Mononuclear cell (primary cell): ENCODE measurements around the gene ALPI. TPM values are rescaled to one million over a fixed set of nuclear protein-coding genes. Genes with fewer than 3 reads are reported as not detected.

Source experiments
- H3K27me3 ChIP-seq: 2 replicates; pipeline ENCODE4 v1.6.0; 2011; ENCODE audit warnings: low read length, control low read depth; ENCODE audit not compliant: insufficient read depth
- H3K4me1 ChIP-seq: 2 replicates; pipeline ENCODE4 v1.5.1; 2011; ENCODE audit warnings: mild to moderate bottlenecking, low read length, control low read depth; ENCODE audit not compliant: insufficient read depth
- H3K4me3 ChIP-seq: 2 replicates; pipeline ENCODE4 v1.5.1; 2011; ENCODE audit warnings: mild to moderate bottlenecking, low read length, moderate library complexity
- H3K9me3 ChIP-seq: 2 replicates; pipeline ENCODE4 v1.5.1; 2011; ENCODE audit warnings: low read depth, mild to moderate bottlenecking, control low read depth, low read length
- total RNA-seq: library from RNA; depleted of rRNA; stranded (reverse); fragments of >200 nt; gene quantifications from one replicate; pipeline ENCODE4 v1.2.3, GENCODE V29; 2012

The ALPI gene
- total RNA-seq, 1 donor, result not detected

GRCh38 chr2:232459419-232460035 lies 3.6 kb downstream of the ALPI start:
- H3K4me1 ChIP-seq, result no peaks in the 10 kb centered on the region
- H3K27me3 ChIP-seq, result no peaks in the 10 kb centered on the region
- no peaks in the 10 kb centered on the region for H3K9me3 ChIP-seq

GRCh38 chr2:232460171-232460570 lies 4.2 kb downstream of the ALPI start:
- no peak overlapping the region for H3K4me3 ChIP-seq
- H3K27me3 ChIP-seq, result no peaks in the 10 kb centered on the region
- no peaks in the 10 kb centered on the region for H3K4me1 ChIP-seq
- no peaks in the 10 kb centered on the region for H3K9me3 ChIP-seq

More at GRCh38 chr2:232459419-232460035, 3.6 kb downstream of the ALPI start:
- no peak overlapping the region for H3K4me3 ChIP-seq

DNA sequence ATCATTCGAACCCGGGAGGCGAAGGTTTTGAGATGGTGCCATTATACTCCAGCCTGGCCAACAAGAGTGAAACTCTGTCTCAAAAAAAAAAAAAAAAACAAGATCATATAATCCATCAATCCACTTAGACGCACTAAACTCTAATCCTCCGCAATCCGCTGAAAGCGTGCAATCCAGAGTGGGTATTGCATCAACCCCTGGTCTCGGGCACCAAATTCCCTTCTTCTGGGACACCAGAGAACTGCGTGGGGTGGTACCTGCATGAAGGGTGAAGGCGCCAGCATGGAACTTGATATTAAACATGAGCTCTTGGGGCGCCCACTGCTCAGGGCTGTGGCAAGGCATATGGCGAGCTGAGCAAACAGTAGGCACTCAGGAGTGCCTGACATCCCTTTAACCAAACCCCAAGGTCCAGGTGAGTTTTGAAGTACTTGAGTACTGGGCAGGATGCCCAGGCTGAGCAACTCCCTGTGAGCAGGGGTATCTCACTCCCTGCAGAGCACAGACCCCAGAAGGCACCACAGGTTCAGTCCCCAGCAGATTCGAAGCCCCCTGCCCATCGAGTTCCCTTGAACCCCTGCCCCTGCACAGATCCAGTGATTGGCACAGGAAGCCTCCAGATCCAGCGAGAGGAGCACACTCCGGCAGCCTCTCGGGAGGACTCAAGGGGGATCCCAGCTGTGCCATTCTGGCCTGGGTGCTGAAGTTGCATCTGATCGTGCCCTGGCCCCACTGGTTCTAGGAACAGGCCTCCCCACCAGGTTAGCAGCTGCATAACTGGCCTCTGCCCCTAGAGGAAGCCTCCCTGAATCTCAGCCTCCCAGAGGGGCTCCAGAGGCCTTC lies 8.0 kb downstream of the ALPI start:
- no peaks in the 10 kb centered on the region for H3K27me3 ChIP-seq

GRCh38 chr2:232464544-232464885 lies 8.6 kb downstream of the ALPI start:
- Histone ChIP-seq H3K4me3 (no peak overlapping the region), H3K27me3 (no peaks in the 10 kb centered on the region), H3K9me3 (no peaks in the 10 kb centered on the region), H3K4me1 (peaks cover 4% of the 10 kb centered on the region)

More for the DNA sequence above, 8.0 kb downstream of the ALPI start:
- Histone ChIP-seq H3K4me3 (no peak overlapping the region), H3K9me3 (no peaks in the 10 kb centered on the region), H3K4me1 (peaks cover 4% of the 10 kb centered on the region)

DNA sequence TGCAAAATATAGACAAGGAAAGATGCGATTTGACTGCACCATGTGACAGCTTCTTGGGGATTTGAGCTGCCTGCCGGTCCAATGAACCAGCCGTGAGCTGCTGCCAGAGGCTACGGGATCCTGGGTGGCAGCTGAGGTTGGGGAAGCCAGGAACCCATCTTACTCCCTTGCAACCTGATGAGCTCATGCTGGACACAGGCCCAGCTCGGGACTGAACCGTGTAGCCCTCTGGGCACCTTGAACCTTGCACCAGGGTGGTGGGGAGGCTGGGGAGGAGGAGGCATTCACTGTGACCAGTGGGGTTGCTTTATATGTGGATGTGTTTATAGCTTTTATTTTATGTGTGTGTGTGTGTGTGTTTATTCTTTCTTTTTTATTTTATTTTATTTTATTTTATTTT lies 9.1 kb downstream of the ALPI start:
- Histone ChIP-seq H3K9me3 (no peaks in the 10 kb centered on the region), H3K27me3 (no peaks in the 10 kb centered on the region), H3K4me3 (no peak overlapping the region), H3K4me1 (peaks cover 4% of the 10 kb centered on the region)

DNA sequence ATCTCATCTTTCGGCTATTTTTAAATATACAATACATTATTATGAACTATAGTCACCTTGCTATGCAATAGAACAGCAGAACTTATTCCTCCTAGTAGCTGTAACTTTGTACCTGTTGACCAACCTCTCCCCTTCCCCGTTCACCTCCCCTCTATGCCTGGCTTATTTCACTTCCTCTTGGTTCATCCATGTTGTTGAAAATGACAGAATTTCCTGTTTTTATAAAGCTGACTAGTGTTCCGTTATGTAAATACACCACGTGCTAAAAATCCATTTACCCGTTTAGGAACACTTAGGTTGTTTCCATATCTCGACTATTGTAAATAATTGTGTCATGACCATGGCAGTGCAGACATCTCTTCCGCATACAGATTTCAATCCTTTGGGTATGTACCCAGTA lies 10.3 kb downstream of the ALPI start:
- Histone ChIP-seq H3K4me3 (no peak overlapping the region), H3K4me1 (peaks cover 4% of the 10 kb centered on the region), H3K9me3 (no peaks in the 10 kb centered on the region), H3K27me3 (peaks cover 6% of the 10 kb centered on the region)

DNA sequence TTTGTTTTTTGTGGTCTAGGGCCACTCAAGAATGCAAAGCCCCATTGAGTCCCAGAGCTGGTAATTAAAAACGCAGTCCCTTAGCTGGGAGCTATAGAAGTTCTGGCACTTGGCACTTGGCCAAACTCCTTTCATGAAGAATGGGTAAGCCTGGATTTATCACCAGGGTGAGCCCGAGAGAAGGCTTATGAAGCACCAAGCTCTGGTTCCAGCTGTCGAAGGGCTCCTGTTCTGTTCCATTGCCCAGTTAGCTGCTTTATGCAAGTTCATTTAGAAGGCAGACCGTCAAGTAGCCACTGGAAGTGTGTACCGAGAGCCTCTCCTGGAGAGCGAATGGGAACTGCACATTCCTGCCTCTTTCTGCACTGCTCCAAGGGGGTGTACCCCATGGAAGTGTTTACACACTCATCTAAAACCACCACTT lies 17.5 kb downstream of the ALPI start:
- Histone ChIP-seq H3K9me3 (no peaks in the 10 kb centered on the region), H3K27me3 (peaks cover 19% of the 10 kb centered on the region), H3K4me1 (no peaks in the 10 kb centered on the region), H3K4me3 (no peak overlapping the region)

DNA sequence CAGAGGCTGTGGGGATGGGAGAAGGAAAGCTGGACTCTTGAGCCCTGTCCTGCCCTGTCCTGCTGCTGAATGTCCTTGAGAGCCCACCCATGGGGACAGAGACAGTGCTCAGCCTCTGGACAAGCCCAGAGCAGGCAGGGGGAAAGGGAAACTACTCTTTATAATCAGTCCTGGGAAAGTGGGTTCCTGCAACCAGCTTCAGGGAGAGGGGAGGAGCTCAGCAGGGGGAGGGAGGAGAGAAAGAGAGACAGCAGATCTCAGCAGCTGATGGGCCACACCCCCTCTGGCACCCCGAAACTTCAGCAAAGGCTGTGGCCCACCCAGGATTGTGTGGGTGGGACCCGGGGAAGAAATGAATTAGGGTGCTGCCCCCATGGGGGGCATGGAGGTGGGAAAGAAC lies 20.1 kb downstream of the ALPI start:
- Histone ChIP-seq H3K9me3 (no peaks in the 10 kb centered on the region), H3K27me3 (peaks cover 13% of the 10 kb centered on the region), H3K4me3 (no peak overlapping the region), H3K4me1 (no peaks in the 10 kb centered on the region)

DNA sequence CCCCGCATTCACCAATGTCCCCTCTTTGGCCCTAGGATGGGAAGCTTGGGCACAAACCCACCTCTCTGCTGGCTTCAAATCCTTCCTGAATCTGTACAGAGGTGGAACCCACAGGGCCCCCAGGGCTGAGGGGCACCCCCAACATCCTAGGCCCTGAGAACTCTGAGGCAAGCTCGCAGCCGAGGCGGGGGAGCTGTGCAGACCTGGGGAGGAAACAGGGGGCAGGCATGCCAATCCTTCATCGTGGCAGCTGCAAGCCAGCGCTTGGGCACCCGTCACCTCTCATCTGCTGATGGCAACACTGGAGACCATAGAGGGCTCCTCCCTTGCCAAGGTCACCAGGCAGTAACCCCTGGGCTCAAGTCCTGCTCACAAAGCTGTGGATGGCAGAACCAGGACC lies 20.8 kb downstream of the ALPI start:
- Histone ChIP-seq H3K9me3 (no peaks in the 10 kb centered on the region), H3K4me1 (no peaks in the 10 kb centered on the region), H3K27me3 (peaks cover 12% of the 10 kb centered on the region), H3K4me3 (no peak overlapping the region)

DNA sequence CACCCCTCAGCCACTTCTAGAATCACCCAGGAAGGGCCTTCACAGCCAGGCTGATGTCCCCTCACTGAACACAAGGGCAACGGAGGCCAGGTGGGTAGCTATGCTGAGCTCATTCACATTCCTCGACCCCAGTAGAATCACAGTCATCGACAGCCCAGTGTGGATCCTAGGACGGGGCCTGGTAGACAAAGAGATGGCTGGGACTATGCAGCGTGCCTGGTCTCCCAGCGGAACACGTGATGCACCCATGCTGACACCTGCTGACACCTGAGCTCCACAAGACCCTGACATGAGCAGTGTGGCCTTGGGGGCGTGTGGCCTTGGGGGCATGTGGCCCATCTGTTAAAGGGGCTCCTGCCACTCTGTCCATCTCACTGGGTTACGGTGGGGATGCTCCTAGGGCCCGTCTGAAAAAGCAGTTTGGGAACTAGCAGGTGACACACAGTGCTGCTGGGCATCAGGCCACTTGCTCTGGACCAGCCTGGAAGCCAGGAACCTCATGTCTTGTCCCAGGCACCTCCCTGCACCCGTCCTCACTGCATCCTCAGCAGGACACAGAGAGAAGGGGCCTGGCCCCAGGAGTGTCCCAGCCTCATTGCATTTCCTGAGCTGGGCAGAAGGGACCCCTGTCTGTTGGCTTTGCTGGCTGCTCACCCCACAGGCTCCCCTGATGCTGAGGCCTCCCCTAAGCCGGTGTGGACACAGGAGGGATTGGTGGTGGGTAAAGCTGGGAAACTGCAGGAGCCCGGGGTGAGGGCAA lies 22.0 kb downstream of the ALPI start:
- Histone ChIP-seq H3K9me3 (no peaks in the 10 kb centered on the region), H3K27me3 (peaks cover 3% of the 10 kb centered on the region), H3K4me3 (no peak overlapping the region), H3K4me1 (no peaks in the 10 kb centered on the region)

GRCh38 chr2:232478571-232479340 lies 22.8 kb downstream of the ALPI start:
- Histone ChIP-seq H3K4me1 (no peaks in the 10 kb centered on the region), H3K27me3 (no peaks in the 10 kb centered on the region), H3K4me3 (no peak overlapping the region), H3K9me3 (no peaks in the 10 kb centered on the region)

GRCh38 chr2:232479341-232480200 lies 23.6 kb downstream of the ALPI start:
- no peaks in the 10 kb centered on the region for H3K27me3 ChIP-seq
- no peaks in the 10 kb centered on the region for H3K4me1 ChIP-seq
- no peak overlapping the region for H3K4me3 ChIP-seq
- H3K9me3 ChIP-seq, result no peaks in the 10 kb centered on the region

DNA sequence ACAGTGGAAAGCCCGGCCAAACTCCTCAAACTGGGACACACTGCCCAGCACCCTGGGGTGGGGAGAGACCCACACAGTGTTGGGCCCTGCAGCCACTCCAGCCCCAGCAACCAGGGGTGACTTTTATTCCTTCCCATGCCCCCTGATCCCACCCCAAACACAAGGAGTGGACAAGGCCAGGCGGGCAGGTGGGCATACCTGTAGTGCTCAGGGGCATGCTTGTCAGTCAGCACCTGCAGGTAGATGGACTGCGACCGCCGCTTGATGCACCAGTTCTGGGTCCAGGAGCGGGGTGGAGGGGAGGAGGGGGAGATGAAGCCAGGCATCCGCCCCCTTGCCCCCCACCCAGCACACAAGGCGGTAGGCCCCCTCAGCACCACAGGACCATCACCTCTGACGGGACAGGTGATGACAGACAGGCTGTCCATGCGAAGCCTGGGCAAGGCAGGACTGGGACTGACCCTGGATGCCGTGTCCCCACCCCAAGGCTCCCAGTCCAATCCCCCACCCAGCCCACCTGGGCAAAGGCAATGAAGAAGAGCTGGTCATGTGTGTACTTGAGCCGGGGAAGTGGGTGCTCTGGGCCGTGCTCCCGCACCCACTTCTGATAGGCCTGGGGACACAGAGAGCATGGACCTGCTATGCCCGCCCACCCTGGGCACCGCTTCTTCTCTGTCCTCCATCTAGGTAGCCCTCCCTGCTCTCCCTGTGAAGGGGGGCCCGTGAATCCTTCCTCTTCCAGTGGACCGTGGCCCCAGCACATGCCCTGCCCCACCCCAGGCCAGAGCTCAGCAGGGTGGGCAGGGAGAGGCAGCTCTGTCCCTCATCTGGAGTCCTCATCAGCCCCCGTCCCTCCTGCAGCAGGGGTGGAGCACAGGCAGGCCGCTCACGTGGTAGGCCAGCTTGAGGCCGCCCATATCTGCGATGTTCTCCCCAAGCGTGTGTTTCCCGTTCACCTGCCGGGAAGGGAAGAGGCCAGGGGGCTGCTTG lies 24.5 kb downstream of the ALPI start:
- Histone ChIP-seq H3K4me1 (no peaks in the 10 kb centered on the region), H3K9me3 (no peaks in the 10 kb centered on the region), H3K4me3 (no peak overlapping the region), H3K27me3 (peaks cover 8% of the 10 kb centered on the region)
